NT2/D1 (cell line): ENCODE measurements around the gene KLHDC10.

ENCODE experiments used
- SUZ12 ChIP-seq: IDR thresholded peaks from 2 replicates; pipeline ENCODE4 v1.6.1; 2011; ENCODE audit not compliant: insufficient read length, insufficient read depth; ENCODE audit errors: extremely low read depth
- YY1 ChIP-seq: IDR thresholded peaks from 2 replicates; pipeline ENCODE4 v1.6.1; 2011; ENCODE audit not compliant: insufficient read length, insufficient read depth

- TF ChIP-seq YY1 (no peak), SUZ12 (no peak)
Observed at GRCh38 chr7:130040576-130040975, 29.8 kb upstream of the KLHDC10 start.
